A673 (cell line): ENCODE measurements around the gene OXNAD1.

Experiments used
- EZH2 ChIP-seq: fragments of 200-600 bp; sonication (generic); IDR thresholded peaks from 2 replicates; pipeline ENCODE4 v1.6.1; 2017; ENCODE audit warnings: borderline replicate concordance, low read depth, mild to moderate bottlenecking, mixed read lengths, antibody characterized with exemption, low read length; ENCODE audit not compliant: poor library complexity, severe bottlenecking
- TF ChIP-seq, protein P1 (sequence below): fragments of 300-800, 200-600 bp; sonication (generic); conservative IDR thresholded peaks from 2 replicates; pipeline ENCODE4 v1.5.1; 2017; ENCODE audit warnings: low read depth, mild to moderate bottlenecking, antibody characterized with exemption, low read length, moderate library complexity, mixed read lengths

DNA sequence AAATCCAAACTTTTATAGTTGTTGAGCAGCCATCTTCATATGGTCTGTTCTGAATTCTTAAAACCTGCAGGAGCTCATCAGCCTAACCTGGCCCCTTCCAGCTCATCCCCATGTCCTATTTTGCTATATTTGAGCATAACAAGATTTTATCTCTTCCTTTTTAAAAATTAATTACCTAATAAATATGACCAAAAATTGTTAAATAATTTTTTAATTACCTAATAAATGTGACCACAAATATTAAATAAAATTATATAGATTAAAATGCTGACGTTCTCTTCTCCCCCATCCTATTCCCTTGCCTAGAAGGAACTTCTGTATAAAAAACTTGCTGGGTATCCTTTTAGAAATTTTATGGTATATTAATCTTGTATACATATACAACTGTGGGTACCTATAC is 43.7 kb downstream of the OXNAD1 start:
- TF ChIP-seq, protein P1, sequence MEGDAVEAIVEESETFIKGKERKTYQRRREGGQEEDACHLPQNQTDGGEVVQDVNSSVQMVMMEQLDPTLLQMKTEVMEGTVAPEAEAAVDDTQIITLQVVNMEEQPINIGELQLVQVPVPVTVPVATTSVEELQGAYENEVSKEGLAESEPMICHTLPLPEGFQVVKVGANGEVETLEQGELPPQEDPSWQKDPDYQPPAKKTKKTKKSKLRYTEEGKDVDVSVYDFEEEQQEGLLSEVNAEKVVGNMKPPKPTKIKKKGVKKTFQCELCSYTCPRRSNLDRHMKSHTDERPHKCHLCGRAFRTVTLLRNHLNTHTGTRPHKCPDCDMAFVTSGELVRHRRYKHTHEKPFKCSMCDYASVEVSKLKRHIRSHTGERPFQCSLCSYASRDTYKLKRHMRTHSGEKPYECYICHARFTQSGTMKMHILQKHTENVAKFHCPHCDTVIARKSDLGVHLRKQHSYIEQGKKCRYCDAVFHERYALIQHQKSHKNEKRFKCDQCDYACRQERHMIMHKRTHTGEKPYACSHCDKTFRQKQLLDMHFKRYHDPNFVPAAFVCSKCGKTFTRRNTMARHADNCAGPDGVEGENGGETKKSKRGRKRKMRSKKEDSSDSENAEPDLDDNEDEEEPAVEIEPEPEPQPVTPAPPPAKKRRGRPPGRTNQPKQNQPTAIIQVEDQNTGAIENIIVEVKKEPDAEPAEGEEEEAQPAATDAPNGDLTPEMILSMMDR = no peak
- no peak for TF ChIP-seq EZH2
